Fibroblast of lung (primary cell): Measurements from ENCODE around the gene ARID1B. TPM values are rescaled to one million over a fixed set of nuclear protein-coding genes. Genes with fewer than 3 reads are reported as not detected.

Source experiments
- DNase-seq, 2 donors: peaks; one replicate each; pipeline versions ENCODE4 v3.0.0 to v3.0.0-alpha.2; 2010; ENCODE audit warnings: low read depth in 2 of 2
- H2AFZ ChIP-seq: 2 replicates; pipeline ENCODE4 v1.5.1; 2012; ENCODE audit warnings: low read length, control low read depth, inconsistent platforms
- H3K27ac ChIP-seq: 2 replicates; pipeline ENCODE4 v1.5.1; 2011; ENCODE audit warnings: low read length, control low read depth; ENCODE audit not compliant: insufficient read depth
- H3K27me3 ChIP-seq: 2 replicates; pipeline ENCODE4 v1.5.1; 2011; ENCODE audit warnings: mild to moderate bottlenecking, low read length; ENCODE audit not compliant: control insufficient read depth, insufficient read depth
- H3K36me3 ChIP-seq: 2 replicates; pipeline ENCODE4 v1.5.1; 2011; ENCODE audit warnings: low read length; ENCODE audit not compliant: control insufficient read depth, insufficient read depth
- H3K4me1 ChIP-seq: 2 replicates; pipeline ENCODE4 v1.5.1; 2011; ENCODE audit warnings: low read length; ENCODE audit not compliant: control insufficient read depth, insufficient read depth; ENCODE audit errors: extremely low read depth
- H3K4me2 ChIP-seq: 2 replicates; pipeline ENCODE4 v1.5.1; 2011; ENCODE audit warnings: low read length, control low read depth; ENCODE audit not compliant: insufficient read depth; ENCODE audit errors: extremely low read depth
- H3K4me3 ChIP-seq, 4 experiments: fragments of 200-600 bp in 1 of 4; sonication (generic) in 1 of 4; replicated peaks in 1 of 4; 2 replicates each; pipeline ENCODE4 v1.5.1; 2011 to 2016; ENCODE audit warnings: low read length in 4 of 4, low read depth in 3 of 4, mild to moderate bottlenecking in 3 of 4, control low read depth in 2 of 4, inconsistent platforms in 1 of 4, mixed read lengths in 1 of 4; ENCODE audit not compliant: insufficient read depth in 1 of 4; ENCODE audit errors: control extremely low read depth in 1 of 4
- H3K79me2 ChIP-seq: 2 replicates; pipeline ENCODE4 v1.5.1; 2012; ENCODE audit warnings: mild to moderate bottlenecking, low read length, inconsistent platforms; ENCODE audit not compliant: control insufficient read depth, insufficient read depth
- H3K9ac ChIP-seq: 2 replicates; pipeline ENCODE4 v1.5.1; 2011; ENCODE audit warnings: mild to moderate bottlenecking, low read length, control low read depth; ENCODE audit not compliant: insufficient read depth
- H3K9me3 ChIP-seq: 2 replicates; pipeline ENCODE4 v1.5.1; 2012; ENCODE audit warnings: low read depth, low read length; ENCODE audit not compliant: control insufficient read depth, insufficient read depth
- H4K20me1 ChIP-seq: 2 replicates; pipeline ENCODE4 v1.5.1; 2011; ENCODE audit warnings: low read length; ENCODE audit not compliant: control insufficient read depth, insufficient read depth; ENCODE audit errors: extremely low read depth
- EZH2 ChIP-seq: IDR thresholded peaks from 2 replicates; pipeline ENCODE4 v1.5.1; 2012; ENCODE audit warnings: low read length, control low read depth, mild to moderate bottlenecking; ENCODE audit errors: missing control alignments
- polyA plus RNA-seq, 2 donors: library from polyadenylated mRNA; depleted of rRNA in 1 of 2; stranded (reverse) in 1 of 2; unstranded in 1 of 2; fragments of >200 nt; gene quantifications; 2 replicates each; pipeline ENCODE4 v1.2.1, GENCODE V29; 2011 to 2012; ENCODE audit warnings: missing spikeins in 1 of 2
- total RNA-seq: library from RNA; depleted of rRNA; stranded (reverse); fragments of >200 nt; gene quantifications from 2 replicates; pipeline ENCODE4 v1.2.1, GENCODE V29; 2014
- TF ChIP-seq, protein P1 (sequence below), 2 donors: IDR thresholded peaks in 1 of 2; conservative IDR thresholded peaks in 1 of 2; 1 replicate in 1 of 2; 2 replicates in 1 of 2; pipeline ENCODE4 v1.5.1; 2011 to 2012; ENCODE audit warnings: low read length in 2 of 2, control low read depth in 1 of 2, inconsistent platforms in 1 of 2, low read depth in 1 of 2, mild to moderate bottlenecking in 1 of 2

The ARID1B gene
- total and polyA plus RNA-seq, 2 donors (not counting 1 experiment from before 2014, with no cell fraction given) = 15.4 to 41.9 TPM

DNA sequence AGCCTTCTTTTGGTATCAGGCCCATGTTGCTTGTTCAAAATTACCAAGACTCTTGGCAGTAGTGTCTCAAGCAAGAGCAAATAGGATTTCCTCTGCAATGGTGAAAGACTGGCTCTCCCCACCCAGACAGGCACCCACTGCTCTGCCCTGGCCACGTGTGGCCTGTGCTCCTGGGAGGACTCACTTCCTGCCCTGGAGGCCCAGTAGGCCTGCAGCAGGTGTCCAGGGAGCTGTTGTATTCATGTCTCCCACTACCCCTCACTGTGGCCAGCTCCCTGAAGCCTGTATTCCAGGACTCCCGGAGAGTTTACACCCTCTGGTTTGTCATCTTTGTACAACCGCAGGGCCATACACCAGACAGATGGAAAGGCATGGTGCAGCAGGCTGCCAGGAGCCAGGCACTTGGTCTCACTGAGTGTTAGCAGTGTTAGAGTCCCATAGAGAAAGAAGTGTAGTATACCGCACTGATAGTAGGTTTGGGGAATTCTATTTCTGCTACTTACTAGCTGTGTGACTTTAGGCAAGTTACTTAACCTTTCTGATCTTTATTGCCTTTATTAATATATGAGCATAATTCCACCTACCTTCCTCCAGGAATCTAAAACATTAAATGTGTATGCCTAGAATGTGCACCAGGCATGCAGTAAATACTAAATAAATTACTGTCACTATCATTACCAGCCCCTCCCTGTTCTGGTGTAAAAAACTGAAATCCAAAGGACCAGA, 386.4 kb downstream of the ARID1B start:
- Histone ChIP-seq H3K27me3 (no peaks in the 10 kb centered on the region), H3K36me3 (peaks cover 1% of the 10 kb centered on the region), H3K9me3 (no peaks in the 10 kb centered on the region), H3K4me2 (no peak overlapping the region), H2AFZ (no peak overlapping the region), H3K4me3 (no peak overlapping the region), H3K9ac (no peak overlapping the region), H3K4me1 (no peaks in the 10 kb centered on the region), H3K79me2 (no peaks in the 10 kb centered on the region), H4K20me1 (no peaks in the 10 kb centered on the region), H3K27ac (no peak overlapping the region)
- no peak for TF ChIP-seq EZH2
- TF ChIP-seq, protein P1, sequence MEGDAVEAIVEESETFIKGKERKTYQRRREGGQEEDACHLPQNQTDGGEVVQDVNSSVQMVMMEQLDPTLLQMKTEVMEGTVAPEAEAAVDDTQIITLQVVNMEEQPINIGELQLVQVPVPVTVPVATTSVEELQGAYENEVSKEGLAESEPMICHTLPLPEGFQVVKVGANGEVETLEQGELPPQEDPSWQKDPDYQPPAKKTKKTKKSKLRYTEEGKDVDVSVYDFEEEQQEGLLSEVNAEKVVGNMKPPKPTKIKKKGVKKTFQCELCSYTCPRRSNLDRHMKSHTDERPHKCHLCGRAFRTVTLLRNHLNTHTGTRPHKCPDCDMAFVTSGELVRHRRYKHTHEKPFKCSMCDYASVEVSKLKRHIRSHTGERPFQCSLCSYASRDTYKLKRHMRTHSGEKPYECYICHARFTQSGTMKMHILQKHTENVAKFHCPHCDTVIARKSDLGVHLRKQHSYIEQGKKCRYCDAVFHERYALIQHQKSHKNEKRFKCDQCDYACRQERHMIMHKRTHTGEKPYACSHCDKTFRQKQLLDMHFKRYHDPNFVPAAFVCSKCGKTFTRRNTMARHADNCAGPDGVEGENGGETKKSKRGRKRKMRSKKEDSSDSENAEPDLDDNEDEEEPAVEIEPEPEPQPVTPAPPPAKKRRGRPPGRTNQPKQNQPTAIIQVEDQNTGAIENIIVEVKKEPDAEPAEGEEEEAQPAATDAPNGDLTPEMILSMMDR (conservative IDR thresholded peaks at IDR 0.05 in 1 of 2, IDR thresholded peaks at IDR 0.05 in 1 of 2; ENCODE audit: low read depth in 1 of 2, low read length in 2 of 2) = no peak
- DNase-seq = no peak

- no peaks in the 10 kb centered on the region for H3K27me3 ChIP-seq
- no peak overlapping the region for H2AFZ ChIP-seq
- no peaks in the 10 kb centered on the region for H4K20me1 ChIP-seq
- no peaks in the 10 kb centered on the region for H3K79me2 ChIP-seq
- peaks cover 3% of the 10 kb centered on the region for H3K36me3 ChIP-seq
- H3K27ac ChIP-seq = no peak overlapping the region
- DNase-seq = no peak
- H3K4me3 ChIP-seq = no peak overlapping the region
- no peaks in the 10 kb centered on the region for H3K4me1 ChIP-seq
- H3K9me3 ChIP-seq = no peaks in the 10 kb centered on the region
- TF ChIP-seq, protein P1 (conservative IDR thresholded peaks at IDR 0.05 in 1 of 2, IDR thresholded peaks at IDR 0.05 in 1 of 2; ENCODE audit: low read depth in 1 of 2, low read length in 2 of 2) = no peak
- TF ChIP-seq EZH2 = no peak
- no peak overlapping the region for H3K9ac ChIP-seq
- H3K4me2 ChIP-seq = no peak overlapping the region
These were observed 387.8 kb downstream of the ARID1B start for GRCh38 chr6:157164972-157165371.

GRCh38 chr6:157166784-157167183, 389.6 kb downstream of the ARID1B start:
- Histone ChIP-seq H2AFZ (no peak overlapping the region), H3K9ac (no peak overlapping the region), H3K36me3 (peaks cover 3% of the 10 kb centered on the region), H3K4me1 (no peaks in the 10 kb centered on the region), H3K4me2 (no peak overlapping the region), H3K9me3 (no peaks in the 10 kb centered on the region), H3K27me3 (no peaks in the 10 kb centered on the region), H3K79me2 (no peaks in the 10 kb centered on the region), H3K27ac (no peak overlapping the region), H3K4me3 (no peak overlapping the region), H4K20me1 (no peaks in the 10 kb centered on the region)
- no peak for TF ChIP-seq EZH2
- TF ChIP-seq, protein P1 (conservative IDR thresholded peaks at IDR 0.05 in 1 of 2, IDR thresholded peaks at IDR 0.05 in 1 of 2; ENCODE audit: low read depth in 1 of 2, low read length in 2 of 2) = no peak
- no peak for DNase-seq
